Measurements from ENCODE around the gene DOK7.

DNA sequence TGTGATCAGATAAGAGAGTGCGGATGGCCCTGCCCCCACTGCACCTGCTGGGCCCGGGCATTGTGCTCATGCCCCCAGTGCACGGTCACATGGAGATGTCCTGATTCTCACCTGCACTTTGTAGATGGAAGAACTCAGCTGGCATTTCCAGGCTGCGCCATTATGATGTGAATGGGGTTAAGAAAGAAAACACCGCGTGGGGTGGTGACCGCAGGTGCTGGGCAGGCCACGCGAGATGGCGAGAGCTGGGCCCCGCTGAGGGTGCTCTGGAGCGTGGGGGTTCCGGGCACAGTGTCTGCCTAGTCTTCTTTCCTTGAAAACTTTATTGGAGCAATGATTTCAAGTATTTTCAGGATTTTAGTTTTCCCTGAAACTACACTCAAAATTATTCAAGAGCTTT lies 39.2 kb upstream of the DOK7 start:
- TF ChIP-seq, protein P1, sequence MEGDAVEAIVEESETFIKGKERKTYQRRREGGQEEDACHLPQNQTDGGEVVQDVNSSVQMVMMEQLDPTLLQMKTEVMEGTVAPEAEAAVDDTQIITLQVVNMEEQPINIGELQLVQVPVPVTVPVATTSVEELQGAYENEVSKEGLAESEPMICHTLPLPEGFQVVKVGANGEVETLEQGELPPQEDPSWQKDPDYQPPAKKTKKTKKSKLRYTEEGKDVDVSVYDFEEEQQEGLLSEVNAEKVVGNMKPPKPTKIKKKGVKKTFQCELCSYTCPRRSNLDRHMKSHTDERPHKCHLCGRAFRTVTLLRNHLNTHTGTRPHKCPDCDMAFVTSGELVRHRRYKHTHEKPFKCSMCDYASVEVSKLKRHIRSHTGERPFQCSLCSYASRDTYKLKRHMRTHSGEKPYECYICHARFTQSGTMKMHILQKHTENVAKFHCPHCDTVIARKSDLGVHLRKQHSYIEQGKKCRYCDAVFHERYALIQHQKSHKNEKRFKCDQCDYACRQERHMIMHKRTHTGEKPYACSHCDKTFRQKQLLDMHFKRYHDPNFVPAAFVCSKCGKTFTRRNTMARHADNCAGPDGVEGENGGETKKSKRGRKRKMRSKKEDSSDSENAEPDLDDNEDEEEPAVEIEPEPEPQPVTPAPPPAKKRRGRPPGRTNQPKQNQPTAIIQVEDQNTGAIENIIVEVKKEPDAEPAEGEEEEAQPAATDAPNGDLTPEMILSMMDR (IDR thresholded peaks at IDR 0.05 in 4 of 5, conservative IDR thresholded peaks at IDR 0.05 in 1 of 5), result no peak
- no peak for TF ChIP-seq POLR2A (IDR thresholded peaks at IDR 0.05)
